HEK293 (cell line): ENCODE results near the gene PRTG.

Source experiments
- CTCF ChIP-seq: fragments of 450-650 bp; formaldehyde crosslinking; IDR thresholded peaks from 2 replicates; pipeline ENCODE4 v1.5.1; 2016; ENCODE audit warnings: missing biosample characterization, missing genetic modification characterization
- GLIS2 ChIP-seq: fragments of 450-650 bp; formaldehyde crosslinking; IDR thresholded peaks from 2 replicates; pipeline ENCODE4 v1.5.1; 2016; ENCODE audit warnings: missing biosample characterization, missing genetic modification characterization
- INSM2 ChIP-seq: fragments of 450-650 bp; formaldehyde crosslinking; IDR thresholded peaks from 2 replicates; pipeline ENCODE4 v1.5.1; 2016; ENCODE audit warnings: missing biosample characterization, missing genetic modification characterization
- REST ChIP-seq: fragments of 450-650 bp; formaldehyde crosslinking; IDR thresholded peaks from 2 replicates; pipeline ENCODE4 v1.5.1; 2016; ENCODE audit warnings: missing biosample characterization, missing genetic modification characterization
- ZNF121 ChIP-seq: fragments of 450-650 bp; formaldehyde crosslinking; IDR thresholded peaks from 2 replicates; pipeline ENCODE4 v1.5.1; 2016; ENCODE audit warnings: missing biosample characterization, missing genetic modification characterization
- ZNF155 ChIP-seq: fragments of 450-650 bp; formaldehyde crosslinking; IDR thresholded peaks from 2 replicates; pipeline ENCODE4 v1.5.1; 2016; ENCODE audit warnings: missing biosample characterization, missing genetic modification characterization
- ZNF24 ChIP-seq: fragments of 450-650 bp; formaldehyde crosslinking; IDR thresholded peaks from 2 replicates; pipeline ENCODE4 v1.5.1; 2016; ENCODE audit warnings: missing biosample characterization, missing genetic modification characterization
- ZNF37A ChIP-seq: fragments of 450-650 bp; IDR thresholded peaks from 2 replicates; pipeline ENCODE4 v1.5.1; 2018; ENCODE audit warnings: missing biosample characterization, missing genetic modification characterization
- ZNF521 ChIP-seq: fragments of 450-650 bp; formaldehyde crosslinking; IDR thresholded peaks from 2 replicates; pipeline ENCODE4 v1.5.1; 2017; ENCODE audit warnings: missing biosample characterization, mild to moderate bottlenecking, missing genetic modification characterization
- ZNF560 ChIP-seq: fragments of 450-650 bp; formaldehyde crosslinking; IDR thresholded peaks from 2 replicates; pipeline ENCODE4 v1.5.1; 2017; ENCODE audit warnings: missing biosample characterization, missing genetic modification characterization, borderline replicate concordance
- ZNF677 ChIP-seq: fragments of 450-650 bp; IDR thresholded peaks from 2 replicates; pipeline ENCODE4 v1.5.0; 2018; ENCODE audit warnings: missing biosample characterization, mild to moderate bottlenecking, missing genetic modification characterization, moderate library complexity

DNA sequence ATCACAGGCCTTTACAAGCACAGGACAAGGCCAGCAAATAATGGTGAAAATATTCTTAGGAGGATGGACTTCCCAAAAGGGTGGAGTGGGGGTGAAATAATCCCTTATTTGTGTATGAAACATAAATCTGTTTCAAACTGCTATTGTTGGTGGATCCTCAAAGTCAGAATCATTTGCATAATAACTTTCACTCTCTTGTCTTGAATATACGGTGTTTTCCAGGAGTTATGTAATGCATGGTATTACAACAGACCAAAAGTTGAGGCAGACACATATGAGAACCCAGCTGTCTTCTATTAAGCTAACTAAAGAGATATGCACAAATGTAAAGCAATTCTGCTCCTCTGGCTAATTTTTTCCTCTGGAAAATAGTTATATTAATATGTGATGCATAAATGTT lies 57.7 kb downstream of the PRTG start:
- TF ChIP-seq ZNF37A (tag by site-specific recombination) (no peak), ZNF560 (tag by site-specific recombination) (no peak), ZNF677 (no peak), INSM2 (tag by site-specific recombination) (no peak), ZNF24 (tag by site-specific recombination) (no peak), ZNF155 (tag by site-specific recombination) (no peak), ZNF121 (no peak), ZNF521 (tag by site-specific recombination) (no peak), CTCF (no peak), GLIS2 (tag by site-specific recombination) (no peak), REST (tag by site-specific recombination) (no peak)
